ENCODE measurements around the gene UNC13B.

UNC13B gene

DNA sequence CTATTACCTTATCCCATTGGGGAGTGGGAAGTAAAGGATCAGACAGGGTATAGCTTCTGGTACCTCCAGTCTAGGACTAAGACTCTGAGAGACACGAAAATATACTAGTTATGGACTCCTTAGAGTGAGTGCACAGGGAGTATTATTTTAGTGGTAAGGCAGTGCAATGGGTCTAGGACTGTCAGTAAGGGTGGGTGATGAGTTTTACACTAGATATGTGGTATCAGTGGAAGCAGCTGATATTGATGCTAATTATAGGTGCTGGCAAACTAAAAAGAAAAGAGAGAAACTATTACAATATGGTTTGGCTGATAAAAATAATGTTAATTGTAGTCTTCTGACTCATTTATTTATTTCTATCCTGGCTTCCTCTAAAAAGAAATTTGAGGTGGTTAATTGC lies 118.6 kb downstream of the UNC13B start:
- DNase-seq = no peak

DNA sequence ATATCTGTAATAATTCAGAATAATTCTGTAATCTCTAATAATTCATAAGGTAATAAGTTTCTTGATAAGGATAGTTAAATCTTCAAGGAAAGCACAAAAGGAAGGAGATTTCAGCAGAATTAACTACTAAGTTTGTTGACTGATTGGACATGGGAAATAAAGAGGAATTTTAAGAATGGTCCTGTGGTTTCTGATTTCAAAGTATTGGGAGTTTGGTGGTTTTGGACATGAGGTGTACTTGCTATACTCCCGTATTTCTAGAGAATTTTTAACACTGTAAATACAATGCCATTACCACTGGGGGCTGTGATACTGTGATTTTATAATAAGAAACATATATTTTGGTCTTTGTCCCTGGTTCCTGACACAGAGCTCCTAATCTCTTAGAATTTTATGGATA lies 123.9 kb downstream of the UNC13B start:
- no peak for DNase-seq

DNA sequence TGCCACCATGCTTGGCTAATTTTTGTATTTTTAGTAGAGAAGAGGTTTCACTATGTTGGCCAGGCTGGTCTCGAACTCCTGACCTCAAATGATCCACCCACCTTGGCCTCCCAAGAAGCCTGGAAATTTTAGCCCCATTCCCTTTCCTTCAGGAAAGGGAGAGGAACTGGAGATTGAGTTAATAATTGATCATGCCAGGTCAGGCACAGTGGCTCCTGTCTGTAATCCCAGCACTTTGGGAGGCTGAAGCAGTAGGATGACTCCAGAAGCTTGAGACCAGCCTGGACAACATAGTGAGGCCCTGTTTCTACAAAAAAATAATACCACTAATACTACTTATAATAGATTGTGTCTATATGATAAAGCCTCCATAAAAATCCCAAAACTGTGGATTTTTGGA lies 124.6 kb downstream of the UNC13B start:
- DNase-seq = no peak

GRCh38 chr9:35287987-35288632 lies 126.3 kb downstream of the UNC13B start:
- DNase-seq = no peak

DNA sequence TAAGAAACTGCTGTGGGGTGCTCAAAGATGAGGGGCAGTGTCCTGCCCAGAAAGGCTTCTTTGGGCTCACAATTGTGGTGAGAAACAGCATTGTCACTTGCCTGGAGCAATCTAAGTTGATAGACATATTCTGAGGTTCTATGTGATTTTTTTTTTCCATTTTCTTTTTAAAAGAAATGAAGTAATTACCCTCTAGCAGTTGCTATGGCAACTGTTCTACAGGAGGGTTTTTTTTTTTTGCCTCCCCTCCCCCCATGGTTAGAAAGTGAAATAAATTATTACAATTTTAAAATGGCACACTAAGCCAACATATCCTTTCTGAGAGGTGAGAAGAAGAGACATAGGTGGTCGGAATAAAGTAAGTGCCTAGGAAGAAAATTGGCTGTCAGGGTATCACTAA lies 127.0 kb downstream of the UNC13B start:
- DNase-seq = no peak

GRCh38 chr9:35293376-35293964 lies 131.7 kb downstream of the UNC13B start:
- no peak for DNase-seq

- DNase-seq = no peak
Measured at GRCh38 chr9:35294066-35294465, 132.3 kb downstream of the UNC13B start.

- no peak for DNase-seq
Measured at GRCh38 chr9:35294556-35294955, 132.7 kb downstream of the UNC13B start.

GRCh38 chr9:35295369-35296036 lies 133.7 kb downstream of the UNC13B start:
- no peak for DNase-seq

- DNase-seq = no peak
Measured at GRCh38 chr9:35303567-35303966, 141.8 kb downstream of the UNC13B start.

DNA sequence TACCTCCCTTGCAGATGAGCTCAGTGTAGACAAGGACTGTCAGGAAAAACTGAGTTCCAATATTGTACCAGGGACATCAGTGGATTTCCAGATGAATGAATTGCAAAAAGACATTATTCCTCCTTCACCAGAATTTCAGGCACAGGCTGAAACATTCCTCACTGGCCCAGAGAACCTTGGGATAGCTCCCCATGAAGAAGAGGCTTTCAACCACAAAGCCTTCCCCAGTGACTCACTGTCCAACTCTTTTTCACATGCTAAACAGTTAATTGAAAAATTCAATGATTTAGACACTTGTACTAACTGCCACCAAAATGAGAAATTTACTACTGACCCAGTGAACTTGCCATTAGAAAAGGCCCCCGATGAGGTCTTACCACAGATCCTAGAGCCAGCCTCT lies 144.5 kb downstream of the UNC13B start:
- DNase-seq = no peak

- no peak for DNase-seq
Measured at GRCh38 chr9:35308316-35308715, 146.5 kb downstream of the UNC13B start.

GRCh38 chr9:35311891-35312639 lies 150.3 kb downstream of the UNC13B start:
- DNase-seq = no peak

DNA sequence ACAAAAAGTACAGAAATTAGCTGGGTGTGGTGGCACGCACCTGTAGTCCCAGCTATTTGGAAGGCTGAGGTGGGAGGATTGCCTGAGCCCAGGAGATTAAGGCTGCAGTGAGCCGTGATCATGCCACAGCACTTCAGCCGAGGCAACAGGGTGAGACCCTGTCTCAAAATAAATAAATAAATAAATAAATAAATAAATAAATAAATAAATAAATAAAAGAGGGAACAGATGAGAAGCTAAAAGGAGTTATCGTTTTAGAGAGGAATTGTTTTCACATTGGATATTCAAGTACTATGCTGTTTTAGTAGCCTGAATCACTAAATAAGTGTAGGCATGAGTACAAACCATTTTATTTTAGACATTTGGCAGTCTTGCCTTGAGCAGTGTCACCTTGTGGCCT lies 151.7 kb downstream of the UNC13B start:
- no peak for DNase-seq

GRCh38 chr9:35313916-35314315 lies 152.1 kb downstream of the UNC13B start:
- no peak for DNase-seq

GRCh38 chr9:35318741-35319140 lies 156.9 kb downstream of the UNC13B start:
- DNase-seq = no peak

GRCh38 chr9:35322075-35322885 lies 160.5 kb downstream of the UNC13B start:
- DNase-seq = no peak

DNA sequence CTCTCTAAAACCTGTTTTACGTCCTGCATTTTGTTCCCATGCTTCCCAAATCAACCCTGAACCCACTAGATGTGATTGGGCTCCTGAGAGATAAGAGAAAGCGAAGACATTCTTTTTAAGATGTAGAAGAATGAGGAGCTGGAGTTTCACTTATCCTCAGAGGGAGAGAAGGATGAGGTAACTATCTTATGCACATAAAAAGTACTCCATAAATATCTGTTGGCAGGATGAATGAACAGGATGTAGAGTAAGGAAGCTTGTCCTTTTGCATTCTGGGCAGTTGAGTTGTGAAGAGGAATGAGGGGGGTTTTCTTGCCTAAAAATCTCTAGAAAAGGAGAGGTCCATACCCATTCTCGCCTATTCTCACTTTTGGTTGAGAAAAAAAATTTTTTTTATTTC lies 163.2 kb downstream of the UNC13B start:
- no peak for DNase-seq

DNA sequence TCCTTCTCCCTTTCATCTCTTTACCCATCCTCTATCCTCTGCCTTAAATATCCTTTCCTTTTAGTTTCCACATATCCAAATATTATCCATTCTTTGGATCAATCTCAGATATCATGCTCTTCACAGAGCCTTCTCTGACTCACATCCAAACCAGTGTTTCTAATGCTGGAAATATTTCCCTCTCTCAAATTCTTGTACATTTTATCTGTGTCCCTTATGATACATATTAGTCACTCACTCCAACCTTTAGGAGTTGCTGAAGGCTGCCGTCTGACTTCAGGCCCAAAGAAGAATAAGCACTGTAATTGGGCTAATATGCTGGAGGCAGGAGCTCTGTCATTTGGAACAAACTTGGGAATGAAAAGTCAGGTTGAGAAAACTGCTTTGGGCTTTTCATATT lies 171.7 kb downstream of the UNC13B start:
- no peak for DNase-seq

- DNase-seq = no peak
Measured at GRCh38 chr9:35335164-35335563, 173.4 kb downstream of the UNC13B start.

DNA sequence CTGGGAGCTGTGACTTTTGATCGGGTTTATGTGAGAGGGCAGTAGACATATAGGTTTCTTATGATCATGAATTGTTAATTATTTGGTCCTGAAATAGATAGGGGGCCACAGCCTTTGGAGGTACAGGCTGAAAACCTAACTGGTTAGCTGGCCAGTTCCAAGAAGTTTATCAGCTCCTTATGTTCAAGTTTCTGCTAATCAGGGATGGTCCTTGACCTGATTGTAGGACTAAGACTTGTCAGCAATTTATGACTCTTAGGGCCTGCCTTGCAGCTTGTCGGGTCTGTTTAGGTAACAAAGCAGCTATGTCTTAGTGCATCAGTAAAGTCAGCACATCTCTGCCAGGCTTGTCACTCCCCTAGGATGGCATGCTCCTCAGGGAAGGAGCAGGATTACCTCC lies 176.3 kb downstream of the UNC13B start:
- no peak for DNase-seq

- no peak for DNase-seq
Measured at GRCh38 chr9:35338561-35339274, 176.9 kb downstream of the UNC13B start.

Measured in NCI-H1105 (cell line).